GM19467 (cell line): Measurements from ENCODE around the gene SLC39A13.

Source experiments
- ATAC-seq: cut with Tn5 transposase; IDR thresholded peaks from one replicate; pipeline ENCODE4 v1.9.1; 2021; ENCODE audit warnings: mild to moderate bottlenecking, moderate library complexity; ENCODE audit not compliant: unreplicated experiment

Gene SLC39A13

DNA sequence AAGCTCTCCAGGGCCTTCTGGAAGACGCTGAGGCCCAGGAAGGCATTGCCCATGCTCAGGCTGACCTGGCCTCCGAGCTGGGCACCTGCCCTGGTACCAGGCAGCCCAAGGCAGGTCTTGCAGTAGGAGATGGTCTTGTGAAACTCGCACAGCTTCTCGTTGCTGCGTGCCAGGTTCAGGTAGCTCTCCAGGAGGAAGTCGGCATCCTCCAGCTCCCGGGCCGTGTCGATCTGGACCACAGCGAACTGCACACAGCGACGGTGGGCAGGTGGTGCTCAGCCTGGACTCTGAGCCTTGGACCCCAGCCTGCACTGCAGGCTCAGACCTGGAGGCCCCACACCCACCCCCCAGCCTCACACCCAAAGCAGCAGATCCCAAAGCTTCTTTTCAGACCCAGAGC is 39.5 kb downstream of the SLC39A13 start:
- ATAC-seq: no peak

GRCh38 chr11:47448566-47449427 is 40.4 kb downstream of the SLC39A13 start, which contains the start of gene RAPSN:
Gene RAPSN, minus strand, starts transcription at chr11:47449136. Its CDS starts 172 bp downstream, at chr11:47448964.
- no peak for ATAC-seq

GRCh38 chr11:47449541-47449940 is 41.2 kb downstream of the SLC39A13 start:
- no peak for ATAC-seq

- ATAC-seq: no peak
These were observed 43.0 kb downstream of the SLC39A13 start for GRCh38 chr11:47451436-47451835.

DNA sequence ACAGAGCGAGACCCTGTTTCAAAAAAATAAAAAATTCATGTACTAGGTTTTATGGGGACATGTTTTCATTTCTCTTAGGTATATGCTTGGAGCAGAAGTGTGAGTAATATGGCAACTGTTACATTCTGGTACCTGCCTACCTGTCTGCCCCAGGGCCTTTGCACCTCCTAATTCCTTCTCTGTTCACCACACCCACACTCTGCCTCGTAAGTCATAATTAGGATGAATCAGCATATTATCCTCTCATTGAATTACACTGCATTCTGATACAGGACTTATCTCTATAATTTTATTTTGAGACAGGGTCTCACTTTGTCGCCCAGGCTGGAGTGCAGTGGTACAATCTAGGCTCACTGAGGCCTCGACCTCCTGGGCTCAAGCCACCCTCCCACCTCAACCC is 43.6 kb downstream of the SLC39A13 start:
- ATAC-seq: no peak

GRCh38 chr11:47453365-47453764 is 45.0 kb downstream of the SLC39A13 start:
- no peak for ATAC-seq

DNA sequence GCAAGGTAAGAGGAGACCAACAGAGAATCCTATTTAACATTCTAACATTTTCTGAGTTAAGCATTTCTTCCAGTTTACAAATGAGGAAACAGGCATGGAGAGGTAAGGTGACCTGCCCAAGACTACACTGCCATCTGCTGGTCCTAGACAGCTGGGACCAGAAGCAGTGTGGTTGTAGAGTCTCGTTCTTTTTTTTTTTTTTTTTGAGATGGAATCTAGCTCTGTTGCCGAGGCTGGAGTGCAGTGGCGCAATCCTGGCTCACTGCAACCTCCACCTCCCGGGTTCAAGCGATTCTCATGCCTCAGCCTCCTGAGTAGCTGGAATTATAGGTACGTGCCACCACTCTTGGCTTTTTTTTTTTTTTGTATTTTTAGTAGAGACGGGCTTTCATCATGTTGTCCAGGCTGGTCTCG is 45.9 kb downstream of the SLC39A13 start:
- ATAC-seq: peak; percentile 78

GRCh38 chr11:47460571-47461235 is 52.3 kb downstream of the SLC39A13 start:
- ATAC-seq: no peak

DNA sequence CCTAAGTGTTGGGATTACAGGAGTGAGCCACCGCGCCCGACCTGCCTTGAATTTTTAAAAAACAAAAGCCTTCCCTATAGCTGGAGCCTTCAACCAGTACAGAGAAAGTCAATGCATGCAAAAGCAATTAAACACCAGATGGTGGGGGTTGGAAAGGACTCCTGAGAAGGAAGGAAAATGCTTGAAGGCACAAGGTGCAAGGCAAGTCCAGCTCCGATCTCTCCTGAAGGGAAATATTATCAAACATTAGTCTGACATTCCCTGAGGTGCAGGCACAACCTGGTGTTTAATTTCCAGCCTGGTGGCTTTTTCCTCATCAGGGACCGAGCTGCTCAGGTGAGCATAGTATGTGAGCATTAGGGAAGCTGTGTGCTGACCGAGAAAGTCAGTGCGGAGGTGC is 53.5 kb downstream of the SLC39A13 start:
- ATAC-seq: no peak

DNA sequence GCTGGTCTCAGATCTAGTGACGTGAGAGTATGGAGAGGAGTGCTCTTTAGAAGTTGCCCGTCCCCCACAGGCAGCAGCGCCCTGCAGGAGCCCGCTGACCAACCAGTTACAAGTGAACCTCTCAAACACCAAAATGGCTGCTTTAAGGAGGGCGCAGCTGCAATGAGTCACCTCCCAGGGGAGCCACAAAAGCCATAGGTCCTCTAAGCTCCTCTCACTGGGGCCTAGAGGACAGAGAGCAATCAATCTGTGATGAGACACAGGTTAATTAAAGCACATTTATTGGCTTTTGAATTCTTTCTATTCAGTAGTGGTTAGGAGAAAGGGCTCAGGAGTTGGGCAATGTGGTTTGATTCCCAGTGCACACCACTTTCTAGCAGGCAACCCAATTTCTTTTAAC is 56.1 kb downstream of the SLC39A13 start:
- no peak for ATAC-seq
